ENCODE results near the gene INPP5D. TPM values are rescaled to one million over a fixed set of nuclear protein-coding genes. Genes with fewer than 3 reads are reported as not detected.

Gene INPP5D
- total RNA-seq, 1 experiment from 2014 or later: not detected

DNA sequence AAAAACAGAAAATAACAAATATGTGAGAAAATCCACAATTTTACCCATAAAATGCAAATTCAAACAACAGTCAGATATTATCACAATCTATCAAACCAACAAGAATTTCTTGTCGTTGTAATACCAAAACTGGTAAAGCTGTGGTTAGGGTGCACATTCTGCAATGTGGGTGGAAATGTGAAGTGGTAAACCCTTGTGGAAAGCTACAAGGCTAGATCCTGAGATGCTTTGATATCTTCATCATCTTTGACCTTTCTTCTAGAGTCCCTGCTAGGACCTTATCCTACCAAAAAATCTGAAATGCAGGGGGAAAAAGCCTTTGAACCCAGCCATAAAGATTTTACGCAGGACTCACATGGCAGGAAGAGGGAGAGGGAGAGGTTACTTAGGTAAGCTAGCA is 174.1 kb downstream of the INPP5D start:
- H3K36me3 Mint-ChIP-seq (ENCODE audit: insufficient read depth, unreplicated experiment): no peaks in the 10 kb centered on the region
- no peak for DNase-seq
- no peaks in the 10 kb centered on the region for H3K4me1 Mint-ChIP-seq (ENCODE audit: low read depth, unreplicated experiment)
- CTCF ChIA-PET: no interaction called here
- H3K27ac Mint-ChIP-seq (ENCODE audit: unreplicated experiment): no peak overlapping the region
- no peak overlapping the region for H3K4me3 Mint-ChIP-seq (ENCODE audit: low read depth, unreplicated experiment)
- intact Hi-C loops (cut with micrococcal nuclease; ENCODE audit: unreplicated experiment): no loop called here
- no TSS peak for BruUV-seq (replicated peaks)
- H3K9me3 Mint-ChIP-seq (ENCODE audit: low read depth, unreplicated experiment): no peaks in the 10 kb centered on the region
- TF ChIP-seq, protein P1, sequence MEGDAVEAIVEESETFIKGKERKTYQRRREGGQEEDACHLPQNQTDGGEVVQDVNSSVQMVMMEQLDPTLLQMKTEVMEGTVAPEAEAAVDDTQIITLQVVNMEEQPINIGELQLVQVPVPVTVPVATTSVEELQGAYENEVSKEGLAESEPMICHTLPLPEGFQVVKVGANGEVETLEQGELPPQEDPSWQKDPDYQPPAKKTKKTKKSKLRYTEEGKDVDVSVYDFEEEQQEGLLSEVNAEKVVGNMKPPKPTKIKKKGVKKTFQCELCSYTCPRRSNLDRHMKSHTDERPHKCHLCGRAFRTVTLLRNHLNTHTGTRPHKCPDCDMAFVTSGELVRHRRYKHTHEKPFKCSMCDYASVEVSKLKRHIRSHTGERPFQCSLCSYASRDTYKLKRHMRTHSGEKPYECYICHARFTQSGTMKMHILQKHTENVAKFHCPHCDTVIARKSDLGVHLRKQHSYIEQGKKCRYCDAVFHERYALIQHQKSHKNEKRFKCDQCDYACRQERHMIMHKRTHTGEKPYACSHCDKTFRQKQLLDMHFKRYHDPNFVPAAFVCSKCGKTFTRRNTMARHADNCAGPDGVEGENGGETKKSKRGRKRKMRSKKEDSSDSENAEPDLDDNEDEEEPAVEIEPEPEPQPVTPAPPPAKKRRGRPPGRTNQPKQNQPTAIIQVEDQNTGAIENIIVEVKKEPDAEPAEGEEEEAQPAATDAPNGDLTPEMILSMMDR (IDR thresholded peaks at IDR 0.05; ENCODE audit: unreplicated experiment): no peak
- H3K27me3 Mint-ChIP-seq (ENCODE audit: unreplicated experiment): no peaks in the 10 kb centered on the region

DNA sequence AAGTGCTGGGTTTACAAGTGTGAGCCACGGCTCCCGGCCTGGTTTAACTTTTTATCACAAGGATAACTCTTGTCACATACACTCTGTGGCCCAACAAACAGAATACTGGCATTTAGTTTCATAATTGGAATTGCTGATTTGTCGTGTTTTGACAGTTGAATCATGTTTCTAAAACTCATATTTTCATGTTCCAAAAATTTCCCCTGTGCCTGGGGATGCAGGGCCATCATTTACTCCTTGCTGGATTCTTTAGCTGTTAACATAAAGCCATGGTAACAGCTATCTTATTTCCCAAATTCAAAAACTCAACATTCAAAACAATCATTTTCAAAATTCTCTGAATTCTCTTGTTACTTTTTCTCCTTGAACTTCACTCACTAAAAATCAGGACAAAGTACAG is 174.9 kb downstream of the INPP5D start:
- Mint-ChIP-seq H3K4me1 (ENCODE audit: low read depth, unreplicated experiment) (no peaks in the 10 kb centered on the region), H3K9me3 (ENCODE audit: low read depth, unreplicated experiment) (no peaks in the 10 kb centered on the region), H3K27ac (ENCODE audit: unreplicated experiment) (no peak overlapping the region), H3K4me3 (ENCODE audit: low read depth, unreplicated experiment) (no peak overlapping the region), H3K27me3 (ENCODE audit: unreplicated experiment) (no peaks in the 10 kb centered on the region), H3K36me3 (ENCODE audit: insufficient read depth, unreplicated experiment) (no peaks in the 10 kb centered on the region)
- CTCF ChIA-PET: no interaction called here
- TF ChIP-seq, protein P1 (IDR thresholded peaks at IDR 0.05; ENCODE audit: unreplicated experiment): no peak
- intact Hi-C loops (cut with micrococcal nuclease; ENCODE audit: unreplicated experiment): no loop called here
- DNase-seq: no peak
- BruUV-seq (replicated peaks): no TSS peak

DNA sequence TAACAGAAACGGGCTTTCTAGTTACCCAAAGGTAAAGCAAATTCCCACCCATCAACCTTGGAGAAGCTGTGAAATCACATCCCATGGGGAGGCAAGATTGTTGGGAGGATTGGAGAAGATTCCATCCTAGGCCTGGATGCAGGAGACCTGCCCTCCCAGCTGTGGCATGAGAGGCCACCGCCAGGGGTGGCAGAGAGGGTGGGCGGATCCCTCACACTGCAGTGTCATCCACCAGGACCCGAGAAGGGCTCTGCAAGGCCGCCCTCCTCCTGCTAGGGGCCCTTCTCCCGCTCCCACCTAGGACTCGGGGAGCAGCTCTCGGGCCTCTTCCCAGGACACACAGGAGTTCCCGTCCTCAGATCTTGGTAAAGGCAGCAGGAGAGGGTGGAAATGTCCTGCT is 175.8 kb downstream of the INPP5D start:
- no peaks in the 10 kb centered on the region for H3K9me3 Mint-ChIP-seq (ENCODE audit: low read depth, unreplicated experiment)
- no TSS peak for BruUV-seq (replicated peaks)
- H3K27ac Mint-ChIP-seq (ENCODE audit: unreplicated experiment): no peak overlapping the region
- TF ChIP-seq, protein P1 (IDR thresholded peaks at IDR 0.05; ENCODE audit: unreplicated experiment): no peak
- H3K4me3 Mint-ChIP-seq (ENCODE audit: low read depth, unreplicated experiment): no peak overlapping the region
- H3K36me3 Mint-ChIP-seq (ENCODE audit: insufficient read depth, unreplicated experiment): no peaks in the 10 kb centered on the region
- CTCF ChIA-PET: no interaction called here
- peaks cover 1% of the 10 kb centered on the region for H3K4me1 Mint-ChIP-seq (ENCODE audit: low read depth, unreplicated experiment)
- DNase-seq: no peak
- no peaks in the 10 kb centered on the region for H3K27me3 Mint-ChIP-seq (ENCODE audit: unreplicated experiment)
- intact Hi-C loops (cut with micrococcal nuclease; ENCODE audit: unreplicated experiment): no loop called here

DNA sequence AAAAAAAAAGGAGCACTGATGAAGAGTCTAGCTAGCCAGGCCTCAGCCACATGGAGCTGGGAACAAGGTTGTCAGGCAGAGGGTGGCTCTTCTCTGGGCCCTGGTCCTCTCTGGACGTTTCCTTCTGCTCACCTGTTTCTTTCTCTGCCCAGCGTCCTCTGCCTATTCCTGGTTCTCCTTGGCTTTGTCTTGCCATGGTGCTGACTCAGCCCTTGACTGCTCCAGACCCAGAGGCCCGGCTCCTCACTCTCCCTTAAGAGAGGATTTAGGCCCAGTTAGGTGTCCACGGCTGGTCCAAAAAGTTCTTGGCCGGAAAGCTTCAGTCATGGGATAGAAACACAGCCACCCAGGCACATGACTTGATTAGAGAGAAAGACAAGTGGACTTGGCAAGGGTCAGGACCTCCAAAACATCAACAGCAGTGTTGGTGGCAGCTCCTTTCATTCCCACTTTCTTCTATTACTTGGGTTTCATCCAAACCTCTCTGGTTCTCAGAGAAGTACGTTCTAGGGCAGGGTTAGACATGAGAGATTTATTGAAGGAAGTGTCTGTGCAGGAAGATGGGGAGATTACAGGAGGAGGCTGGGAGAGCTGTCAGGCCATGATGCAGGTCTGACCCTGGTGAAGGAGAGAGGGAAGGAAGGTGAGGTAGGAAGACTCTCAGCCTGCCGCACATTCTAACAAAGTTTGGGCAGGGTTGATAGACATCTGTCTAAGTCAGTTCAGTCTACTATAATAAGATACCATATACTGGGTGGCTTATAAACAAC is 176.9 kb downstream of the INPP5D start:
- no TSS peak for BruUV-seq (replicated peaks)
- no peaks in the 10 kb centered on the region for H3K27me3 Mint-ChIP-seq (ENCODE audit: unreplicated experiment)

More for the DNA sequence above, 176.9 kb downstream of the INPP5D start:
- no peaks in the 10 kb centered on the region for H3K9me3 Mint-ChIP-seq (ENCODE audit: low read depth, unreplicated experiment)
- no peak overlapping the region for H3K27ac Mint-ChIP-seq (ENCODE audit: unreplicated experiment)
- H3K4me1 Mint-ChIP-seq (ENCODE audit: low read depth, unreplicated experiment): peaks cover 8% of the 10 kb centered on the region
- H3K4me3 Mint-ChIP-seq (ENCODE audit: low read depth, unreplicated experiment): no peak overlapping the region
- CTCF ChIA-PET: no interaction called here
- intact Hi-C loops (cut with micrococcal nuclease; ENCODE audit: unreplicated experiment): no loop called here
- TF ChIP-seq, protein P1 (IDR thresholded peaks at IDR 0.05; ENCODE audit: unreplicated experiment): no peak
- DNase-seq: no peak
- no peaks in the 10 kb centered on the region for H3K36me3 Mint-ChIP-seq (ENCODE audit: insufficient read depth, unreplicated experiment)

All from Calu3 (cell line).